ENCODE data around the gene DAG1. TPM values are rescaled to one million over a fixed set of nuclear protein-coding genes. Genes with fewer than 3 reads are reported as not detected.

DAG1 gene
- total and polyA plus RNA-seq, 11 donors, result 39.9 to 218 (median 140) TPM

DNA sequence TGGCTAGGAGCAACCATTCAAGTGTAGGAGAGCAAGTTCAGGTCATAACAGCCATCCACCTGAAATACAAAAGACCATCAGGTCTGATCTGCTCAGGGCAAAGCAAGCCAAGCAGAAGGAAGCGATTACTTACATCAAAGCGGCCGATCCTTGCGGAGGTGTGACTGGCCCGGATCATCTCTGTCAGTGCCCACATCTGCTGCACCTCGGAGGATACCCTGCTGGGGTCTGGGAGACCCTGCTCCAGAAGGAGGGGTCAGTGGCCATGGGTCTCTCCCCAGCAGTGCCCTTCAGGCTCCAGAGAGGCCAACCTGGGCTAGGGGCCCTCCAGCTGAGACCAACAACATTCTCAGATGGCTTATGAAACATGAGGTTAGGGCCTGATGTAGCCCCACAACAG is 45.3 kb upstream of the DAG1 start:
- ATAC-seq (no peak), DNase-seq (peak in 1 of 5 donors; percentile 49)
- Histone ChIP-seq H3K27me3 (no peaks in the 10 kb centered on the region), H3K4me3 (no peak overlapping the region), H3K9me3 (no peaks in the 10 kb centered on the region), H3K27ac (no peak overlapping the region), H3K36me3 (peaks cover 0 to 45% (median 26%) of the 10 kb centered on the region in 9 donors), H3K4me1 (peaks cover 0 to 29% (median 14%) of the 10 kb centered on the region in 12 donors)
- TF ChIP-seq POLR2A (IDR thresholded peaks at IDR 0.05), result no peak
- TF ChIP-seq, protein P1, sequence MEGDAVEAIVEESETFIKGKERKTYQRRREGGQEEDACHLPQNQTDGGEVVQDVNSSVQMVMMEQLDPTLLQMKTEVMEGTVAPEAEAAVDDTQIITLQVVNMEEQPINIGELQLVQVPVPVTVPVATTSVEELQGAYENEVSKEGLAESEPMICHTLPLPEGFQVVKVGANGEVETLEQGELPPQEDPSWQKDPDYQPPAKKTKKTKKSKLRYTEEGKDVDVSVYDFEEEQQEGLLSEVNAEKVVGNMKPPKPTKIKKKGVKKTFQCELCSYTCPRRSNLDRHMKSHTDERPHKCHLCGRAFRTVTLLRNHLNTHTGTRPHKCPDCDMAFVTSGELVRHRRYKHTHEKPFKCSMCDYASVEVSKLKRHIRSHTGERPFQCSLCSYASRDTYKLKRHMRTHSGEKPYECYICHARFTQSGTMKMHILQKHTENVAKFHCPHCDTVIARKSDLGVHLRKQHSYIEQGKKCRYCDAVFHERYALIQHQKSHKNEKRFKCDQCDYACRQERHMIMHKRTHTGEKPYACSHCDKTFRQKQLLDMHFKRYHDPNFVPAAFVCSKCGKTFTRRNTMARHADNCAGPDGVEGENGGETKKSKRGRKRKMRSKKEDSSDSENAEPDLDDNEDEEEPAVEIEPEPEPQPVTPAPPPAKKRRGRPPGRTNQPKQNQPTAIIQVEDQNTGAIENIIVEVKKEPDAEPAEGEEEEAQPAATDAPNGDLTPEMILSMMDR (IDR thresholded peaks at IDR 0.05), result no peak
- intact Hi-C loops (cut with DNase I), result loop anchor here in 3 of 10 donors (5.0 to 10.0 kb wide), 2 partner anchors 70 to 83 kb away; partner anchors contain the start of genes USP4 (in 2 of the 3) and GPX1 (in 1 of the 3)
- WGBS, 4 donors, result 87 to 97% (median 94%) methylated on average over 5 to 6 of the region's 6 CpGs

DNA sequence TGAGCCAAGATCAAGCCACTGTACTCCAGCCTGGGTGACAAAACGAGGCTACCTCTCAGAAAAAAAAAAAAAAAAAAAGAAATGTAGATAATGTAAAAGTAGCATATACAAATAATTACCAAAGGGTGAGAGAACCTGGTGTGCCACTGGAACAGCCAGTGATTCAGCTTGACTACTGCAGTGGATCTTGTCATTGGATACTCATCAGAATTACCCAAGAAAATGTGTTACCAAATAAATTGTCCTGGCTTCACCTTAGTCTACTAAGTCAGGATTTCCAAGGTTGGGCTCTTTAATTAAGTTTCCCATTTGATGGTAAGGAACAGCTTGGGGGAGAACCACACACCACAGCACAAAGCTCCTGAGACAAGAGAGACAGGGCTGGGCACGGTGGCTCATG is 42.5 kb upstream of the DAG1 start:
- intact Hi-C loops (cut with DNase I), result loop anchor here in 4 of 10 donors (2.0 to 10.0 kb wide), 3 partner anchors 15 to 85 kb away; partner anchors contain the start of genes USP4 (in 2 of the 4), GPX1 (in 1 of the 4) and TCTA (in 1 of the 4)
- no peak overlapping the region for H3K4me3 ChIP-seq
- TF ChIP-seq POLR2A (IDR thresholded peaks at IDR 0.05), result no peak
- TF ChIP-seq, protein P1 (IDR thresholded peaks at IDR 0.05), result no peak
- 90 to 98% (median 93%) methylated on average over 2 of the region's 2 CpGs for WGBS, 4 donors
- DNase-seq (peak in 1 of 5 donors; percentile 19), ATAC-seq (no peak)
- H3K27me3 ChIP-seq, result no peaks in the 10 kb centered on the region
- peaks cover 0 to 36% (median 26%) of the 10 kb centered on the region in 9 donors for H3K36me3 ChIP-seq
- no peaks in the 10 kb centered on the region for H3K9me3 ChIP-seq
- peaks cover 0 to 22% (median 9%) of the 10 kb centered on the region in 12 donors for H3K4me1 ChIP-seq
- H3K27ac ChIP-seq, result no peak overlapping the region

DNA sequence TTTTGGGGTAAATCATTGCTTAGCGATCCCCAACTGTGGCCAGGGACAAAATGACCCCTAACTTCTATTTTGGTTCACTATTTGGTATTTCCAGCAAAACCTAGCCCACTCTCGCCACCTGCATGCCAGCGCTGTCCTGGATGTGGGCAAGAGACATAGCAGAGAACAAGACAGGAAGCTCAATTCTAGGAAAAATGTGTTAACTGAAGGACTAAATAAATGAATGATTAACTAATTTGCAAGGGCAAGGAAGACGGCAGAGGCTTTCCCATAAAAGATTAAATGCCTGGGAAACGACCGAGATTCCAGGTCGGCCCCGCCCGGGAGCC is 41.4 kb upstream of the DAG1 start:
- Histone ChIP-seq H3K36me3 (peaks cover 0 to 28% (median 24%) of the 10 kb centered on the region in 9 donors), H3K9me3 (no peaks in the 10 kb centered on the region), H3K27me3 (no peaks in the 10 kb centered on the region), H3K4me1 (peaks cover 0 to 20% (median 7%) of the 10 kb centered on the region in 12 donors), H3K27ac (peak overlapping the region; percentile 73 to 97 (median 93)), H3K4me3 (peak overlapping the region; percentile 50 to 87 (median 74))
- intact Hi-C loops (cut with DNase I), result loop anchor here in 4 of 10 donors (2.0 to 10.0 kb wide), 3 partner anchors 16 to 86 kb away; partner anchors contain the start of genes USP4 (in 2 of the 4), GPX1 (in 1 of the 4) and TCTA (in 1 of the 4)
- no peak for TF ChIP-seq POLR2A (IDR thresholded peaks at IDR 0.05)
- TF ChIP-seq, protein P1 (IDR thresholded peaks at IDR 0.05), result no peak
- DNase-seq (no peak), ATAC-seq (peak in 1 of 4 donors; percentile 5)
- WGBS, 4 donors, result 3 to 12% (median 4%) methylated on average over 9 of the region's 9 CpGs

DNA sequence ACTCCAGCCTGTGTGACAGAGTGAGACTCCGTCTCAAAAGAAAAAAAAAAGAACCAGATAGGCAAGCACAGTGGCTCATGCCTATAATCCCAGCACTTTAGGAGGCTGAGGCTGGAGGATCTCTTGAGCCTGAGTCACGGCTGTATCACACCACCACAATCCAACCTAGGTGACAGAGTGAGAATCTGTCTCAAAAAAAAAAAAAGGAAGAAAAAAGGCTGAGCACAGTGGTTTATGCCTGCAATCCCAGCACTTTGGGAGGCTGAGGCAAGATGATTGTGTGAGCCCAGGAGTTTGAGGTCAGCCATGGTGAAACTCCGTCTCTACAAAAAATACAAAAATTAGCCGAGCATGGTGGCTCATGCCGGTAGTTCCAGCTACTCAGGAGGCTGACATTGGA is 35.3 kb upstream of the DAG1 start:
- WGBS, 4 donors, result 86 to 92% (median 91%) methylated on average over 5 of the region's 5 CpGs
- Histone ChIP-seq H3K36me3 (no peaks in the 10 kb centered on the region), H3K27ac (no peak overlapping the region), H3K27me3 (no peaks in the 10 kb centered on the region), H3K9me3 (no peaks in the 10 kb centered on the region), H3K4me1 (peaks cover 0 to 14% (median 0%) of the 10 kb centered on the region in 12 donors), H3K4me3 (no peak overlapping the region)
- intact Hi-C loops (cut with DNase I), result no loop called here
- no peak for DNase-seq
- TF ChIP-seq POLR2A (IDR thresholded peaks at IDR 0.05), result no peak
- TF ChIP-seq, protein P1 (IDR thresholded peaks at IDR 0.05), result no peak
- no peak for ATAC-seq
